MM.1S (cell line): ENCODE results near the gene TRAPPC10.

Experiments used
- DNase-seq: peaks from one replicate; pipeline ENCODE4 v3.0.0-alpha.2; 2015
- H2AFZ ChIP-seq: fragments of 300-600 bp; sonication (generic); 2 replicates; pipeline ENCODE4 v1.6.0; 2016; ENCODE audit warnings: antibody characterized with exemption, low read length
- H3F3A ChIP-seq: fragments of 300-600 bp; sonication (generic); 2 replicates; pipeline ENCODE4 v1.6.1; 2016; ENCODE audit warnings: mild to moderate bottlenecking, antibody characterized with exemption, low read length, moderate library complexity, mixed read lengths; ENCODE audit not compliant: insufficient read depth
- H3K27ac ChIP-seq: fragments of 300-600 bp; sonication (generic); 2 replicates; pipeline ENCODE4 v1.5.1; 2016; ENCODE audit warnings: mild to moderate bottlenecking, low read length
- H3K27me3 ChIP-seq: fragments of 300-600 bp; sonication (generic); replicated peaks from 2 replicates; pipeline ENCODE4 v1.6.0; 2016; ENCODE audit warnings: low read length; ENCODE audit not compliant: insufficient read depth
- H3K36me3 ChIP-seq: fragments of 300-600 bp; sonication (generic); replicated peaks from 2 replicates; pipeline ENCODE4 v1.6.1; 2016; ENCODE audit warnings: mild to moderate bottlenecking, low read length, mixed read lengths; ENCODE audit not compliant: insufficient read depth
- H3K4me1 ChIP-seq: fragments of 300-600 bp; sonication (generic); 2 replicates; pipeline ENCODE4 v1.6.1; 2016; ENCODE audit warnings: low read length, mixed read lengths
- H3K4me2 ChIP-seq: fragments of 300-600 bp; sonication (generic); 2 replicates; pipeline ENCODE4 v1.6.0; 2016; ENCODE audit warnings: low read depth, low read length
- H3K4me3 ChIP-seq: fragments of 300-600 bp; sonication (generic); 2 replicates; pipeline ENCODE4 v1.5.1; 2016; ENCODE audit warnings: low read length, mixed read lengths
- H3K79me2 ChIP-seq: fragments of 300-600 bp; sonication (generic); 2 replicates; pipeline ENCODE4 v1.6.1; 2016; ENCODE audit warnings: mixed run types, low read length, mixed read lengths
- H3K9ac ChIP-seq: fragments of 300-600 bp; sonication (generic); 2 replicates; pipeline ENCODE4 v1.6.1; 2016; ENCODE audit warnings: low read length, mixed read lengths
- H3K9me2 ChIP-seq: fragments of 300-600 bp; sonication (generic); replicated peaks from 2 replicates; pipeline ENCODE4 v1.6.1; 2016; ENCODE audit warnings: mild to moderate bottlenecking, low read length, mixed read lengths; ENCODE audit not compliant: insufficient read depth
- H3K9me3 ChIP-seq: fragments of 300-600 bp; sonication (generic); replicated peaks from 2 replicates; pipeline ENCODE4 v1.6.1; 2016; ENCODE audit warnings: mild to moderate bottlenecking, low read length, mixed read lengths; ENCODE audit not compliant: insufficient read depth
- H4K20me1 ChIP-seq: fragments of 300-600 bp; sonication (generic); 2 replicates; pipeline ENCODE4 v1.6.1; 2016; ENCODE audit warnings: mild to moderate bottlenecking, low read length, moderate library complexity, mixed read lengths; ENCODE audit not compliant: insufficient read depth
- CTCF ChIP-seq: fragments of 300-600 bp; sonication (generic); IDR thresholded peaks from 2 replicates; pipeline ENCODE4 v1.5.1; 2016; ENCODE audit warnings: antibody characterized with exemption, low read length, mixed read lengths
- EZH2 ChIP-seq: fragments of 300-600 bp; sonication (generic); optimal IDR thresholded peaks from 2 replicates; pipeline ENCODE3; 2017; ENCODE audit warnings: low read depth, mild to moderate bottlenecking, antibody characterized with exemption, low read length, mixed read lengths
- EZH2phosphoT487 ChIP-seq: fragments of 300-600 bp; sonication (generic); IDR thresholded peaks from 2 replicates; pipeline ENCODE4 v1.6.1; 2018; ENCODE audit warnings: antibody characterized with exemption, low read length

Gene TRAPPC10

GRCh38 chr21:44049606-44050005, 37.5 kb downstream of the TRAPPC10 start:
- H3K9ac ChIP-seq, result no peak overlapping the region
- no peaks in the 10 kb centered on the region for H3K9me3 ChIP-seq
- no peak overlapping the region for H3K4me3 ChIP-seq
- H3K4me1 ChIP-seq, result no peaks in the 10 kb centered on the region
- no peaks in the 10 kb centered on the region for H3K27me3 ChIP-seq
- H3K36me3 ChIP-seq, result no peaks in the 10 kb centered on the region
- H3F3A ChIP-seq, result no peaks in the 10 kb centered on the region
- peaks cover 90% of the 10 kb centered on the region for H3K79me2 ChIP-seq
- H3K4me2 ChIP-seq, result no peak overlapping the region
- DNase-seq, result no peak
- H2AFZ ChIP-seq, result no peak overlapping the region
- H3K9me2 ChIP-seq, result no peaks in the 10 kb centered on the region
- H4K20me1 ChIP-seq, result no peaks in the 10 kb centered on the region
- no peak overlapping the region for H3K27ac ChIP-seq
- TF ChIP-seq EZH2 (no peak), EZH2phosphoT487 (no peak), CTCF (no peak)

- Histone ChIP-seq H3K9me2 (no peaks in the 10 kb centered on the region), H3K27ac (no peak overlapping the region), H3K4me2 (no peak overlapping the region), H3K4me1 (no peaks in the 10 kb centered on the region), H3F3A (no peaks in the 10 kb centered on the region), H3K27me3 (no peaks in the 10 kb centered on the region), H3K9ac (no peak overlapping the region), H4K20me1 (no peaks in the 10 kb centered on the region), H3K9me3 (no peaks in the 10 kb centered on the region), H3K36me3 (no peaks in the 10 kb centered on the region), H3K4me3 (no peak overlapping the region), H3K79me2 (peaks cover 87% of the 10 kb centered on the region), H2AFZ (no peak overlapping the region)
- TF ChIP-seq CTCF (no peak), EZH2phosphoT487 (no peak), EZH2 (no peak)
- DNase-seq, result no peak
Observed at GRCh38 chr21:44050276-44050675, 38.2 kb downstream of the TRAPPC10 start.

DNA sequence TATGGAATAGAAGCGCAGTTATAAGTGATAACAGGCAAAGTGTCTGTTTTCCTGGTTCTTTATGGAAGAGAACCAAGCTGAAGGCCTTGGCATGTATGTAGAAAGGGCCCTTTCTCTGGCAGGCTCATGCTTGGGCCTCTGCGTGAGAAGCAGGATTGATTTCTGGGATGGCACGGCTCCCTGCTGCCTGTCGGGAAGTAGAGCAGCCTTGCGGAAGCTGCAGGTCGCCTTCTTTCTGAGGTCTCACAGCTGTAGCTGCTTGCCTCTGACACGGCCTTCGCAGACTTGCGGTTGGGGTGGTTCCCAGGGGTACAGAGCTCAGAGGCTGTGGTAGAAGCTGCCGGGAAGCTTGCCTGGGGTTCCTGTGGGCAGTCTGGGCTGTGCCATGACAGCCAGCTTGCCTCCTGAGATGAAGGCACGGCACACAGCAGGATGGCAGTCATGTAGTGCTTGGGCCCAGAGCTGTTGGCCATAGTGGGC, 39.4 kb downstream of the TRAPPC10 start:
- Histone ChIP-seq H3K27me3 (no peaks in the 10 kb centered on the region), H3F3A (no peaks in the 10 kb centered on the region), H3K36me3 (no peaks in the 10 kb centered on the region; the same call in 1 of the 2 replicates), H3K4me1 (no peaks in the 10 kb centered on the region), H3K79me2 (peaks cover 86% of the 10 kb centered on the region), H3K9me3 (no peaks in the 10 kb centered on the region), H3K27ac (no peak overlapping the region), H3K4me3 (no peak overlapping the region), H3K9me2 (no peaks in the 10 kb centered on the region), H3K4me2 (no peak overlapping the region), H4K20me1 (no peaks in the 10 kb centered on the region), H2AFZ (no peak overlapping the region), H3K9ac (no peak overlapping the region)
- TF ChIP-seq CTCF (no peak), EZH2 (no peak), EZH2phosphoT487 (no peak)
- no peak for DNase-seq
